Choroid plexus epithelial cell (primary cell): ENCODE results near the gene DMBT1.

Experiments
- DNase-seq: peaks from one replicate; pipeline ENCODE4 v3.0.0-alpha.2; 2010; ENCODE audit warnings: low read depth
- H3K4me3 ChIP-seq: 2 replicates; pipeline ENCODE4 v1.5.1; 2011; ENCODE audit warnings: low read depth, mild to moderate bottlenecking, control low read depth, low read length, moderate library complexity
- TF ChIP-seq, protein P1 (sequence below): conservative IDR thresholded peaks from 2 replicates; pipeline ENCODE4 v1.5.1; 2011; ENCODE audit warnings: low read depth, mild to moderate bottlenecking, control low read depth, inconsistent platforms, low read length, moderate library complexity

The DMBT1 gene

DNA sequence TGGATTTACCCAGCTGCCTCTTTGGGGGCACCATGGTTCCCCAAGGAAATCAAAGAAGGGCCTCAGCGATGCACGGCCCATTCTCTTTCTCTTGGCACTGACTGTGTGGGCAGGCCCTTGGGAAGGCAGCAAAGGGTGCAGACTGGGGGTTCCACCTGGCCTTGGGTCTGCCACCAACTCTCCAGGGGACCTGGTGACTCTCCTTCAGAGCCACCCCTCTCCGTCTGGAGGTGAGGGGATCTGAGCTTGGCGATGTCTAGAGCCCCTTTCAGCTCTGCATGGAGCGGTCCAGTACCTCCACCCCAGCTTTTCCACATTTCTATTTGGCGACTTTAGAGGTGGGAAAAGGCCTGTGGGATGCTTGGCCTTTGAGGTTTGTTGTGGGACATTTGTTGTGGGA lies 70.0 kb downstream of the DMBT1 start:
- H3K4me3 ChIP-seq, result no peak overlapping the region
- no peak for DNase-seq

DNA sequence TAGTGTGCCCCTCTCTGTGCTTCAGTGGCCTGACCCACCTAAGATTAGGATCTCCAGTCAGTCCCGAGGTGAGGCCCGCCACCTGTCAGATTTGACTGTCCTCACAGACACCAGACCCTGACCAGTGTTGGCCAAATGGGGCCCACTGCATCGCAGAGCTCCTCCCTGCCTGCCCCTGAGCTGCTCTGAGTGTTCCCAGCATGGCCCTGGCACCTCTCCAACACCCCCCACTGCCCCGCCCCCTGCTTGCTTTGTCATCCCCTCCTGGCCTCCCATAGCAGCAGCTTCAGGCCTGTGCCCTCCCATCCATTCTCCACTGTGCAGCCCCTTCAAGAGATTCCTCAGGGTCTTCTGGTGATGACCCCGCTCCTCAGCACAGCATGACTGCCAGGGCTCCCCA lies 71.5 kb downstream of the DMBT1 start:
- no peak overlapping the region for H3K4me3 ChIP-seq
- no peak for DNase-seq
- TF ChIP-seq, protein P1, sequence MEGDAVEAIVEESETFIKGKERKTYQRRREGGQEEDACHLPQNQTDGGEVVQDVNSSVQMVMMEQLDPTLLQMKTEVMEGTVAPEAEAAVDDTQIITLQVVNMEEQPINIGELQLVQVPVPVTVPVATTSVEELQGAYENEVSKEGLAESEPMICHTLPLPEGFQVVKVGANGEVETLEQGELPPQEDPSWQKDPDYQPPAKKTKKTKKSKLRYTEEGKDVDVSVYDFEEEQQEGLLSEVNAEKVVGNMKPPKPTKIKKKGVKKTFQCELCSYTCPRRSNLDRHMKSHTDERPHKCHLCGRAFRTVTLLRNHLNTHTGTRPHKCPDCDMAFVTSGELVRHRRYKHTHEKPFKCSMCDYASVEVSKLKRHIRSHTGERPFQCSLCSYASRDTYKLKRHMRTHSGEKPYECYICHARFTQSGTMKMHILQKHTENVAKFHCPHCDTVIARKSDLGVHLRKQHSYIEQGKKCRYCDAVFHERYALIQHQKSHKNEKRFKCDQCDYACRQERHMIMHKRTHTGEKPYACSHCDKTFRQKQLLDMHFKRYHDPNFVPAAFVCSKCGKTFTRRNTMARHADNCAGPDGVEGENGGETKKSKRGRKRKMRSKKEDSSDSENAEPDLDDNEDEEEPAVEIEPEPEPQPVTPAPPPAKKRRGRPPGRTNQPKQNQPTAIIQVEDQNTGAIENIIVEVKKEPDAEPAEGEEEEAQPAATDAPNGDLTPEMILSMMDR, result no peak

More for the DNA sequence above, 70.0 kb downstream of the DMBT1 start:
- TF ChIP-seq, protein P1, result no peak

DNA sequence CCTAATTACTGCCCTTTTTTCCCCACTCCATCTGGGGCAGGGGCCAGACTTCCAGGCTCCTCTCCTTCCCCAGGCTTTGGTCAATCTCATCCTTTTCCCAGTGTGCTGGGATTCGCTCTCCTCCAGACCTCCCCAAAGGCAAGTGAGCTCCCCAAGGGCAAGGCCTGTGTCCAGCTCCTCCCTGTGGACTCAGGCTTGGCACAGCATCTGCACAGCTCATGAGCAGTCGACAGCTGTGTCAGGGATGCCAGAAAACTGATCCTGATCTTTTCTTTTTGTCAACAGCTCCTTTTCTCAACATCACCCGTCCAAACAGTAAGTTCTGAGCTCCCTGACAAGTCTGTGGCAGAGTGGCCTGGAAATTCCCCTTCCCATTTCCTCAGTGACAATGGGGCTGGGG lies 72.0 kb downstream of the DMBT1 start:
- no peak overlapping the region for H3K4me3 ChIP-seq
- TF ChIP-seq, protein P1, result no peak
- no peak for DNase-seq

DNA sequence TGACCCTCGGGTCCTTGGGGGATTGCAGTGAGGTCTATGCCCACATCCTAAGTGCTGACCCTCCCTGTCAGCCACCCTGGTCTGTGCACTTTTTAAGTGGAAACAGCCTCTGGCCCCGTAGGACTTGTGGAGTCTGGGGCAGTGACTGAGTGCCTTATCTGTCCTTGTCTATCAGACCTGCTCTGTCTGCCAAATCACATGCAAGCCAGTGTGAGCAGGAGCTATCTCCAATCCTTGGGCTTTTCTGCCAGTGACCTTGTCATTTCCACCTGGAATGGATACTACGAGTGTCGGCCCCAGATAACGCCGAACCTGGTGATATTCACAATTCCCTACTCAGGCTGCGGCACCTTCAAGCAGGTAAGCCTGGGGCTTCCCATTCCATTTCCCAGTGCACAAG lies 76.4 kb downstream of the DMBT1 start:
- TF ChIP-seq, protein P1, result no peak
- no peak overlapping the region for H3K4me3 ChIP-seq
- no peak for DNase-seq

DNA sequence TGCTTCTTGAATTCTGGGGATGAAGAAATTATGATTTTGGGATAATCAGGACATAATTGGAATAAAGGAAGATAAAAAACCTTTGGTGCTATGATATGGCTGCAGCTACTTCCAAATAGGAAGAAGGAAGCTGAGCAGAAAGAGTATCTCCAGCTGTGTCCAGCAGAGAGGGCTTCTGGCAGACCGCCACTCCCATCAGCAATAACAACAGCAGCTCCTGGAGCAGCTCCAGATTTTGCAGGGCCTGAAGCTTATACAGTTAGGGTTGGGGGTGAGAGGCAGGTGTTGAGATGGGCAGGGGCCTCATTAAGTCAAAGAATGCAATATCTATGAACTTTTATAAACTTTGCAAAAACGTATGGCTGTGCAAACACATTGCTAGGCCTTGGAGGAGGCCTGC lies 76.8 kb downstream of the DMBT1 start:
- peak; percentile 9 for DNase-seq
- TF ChIP-seq, protein P1, result no peak
- H3K4me3 ChIP-seq, result no peak overlapping the region

DNA sequence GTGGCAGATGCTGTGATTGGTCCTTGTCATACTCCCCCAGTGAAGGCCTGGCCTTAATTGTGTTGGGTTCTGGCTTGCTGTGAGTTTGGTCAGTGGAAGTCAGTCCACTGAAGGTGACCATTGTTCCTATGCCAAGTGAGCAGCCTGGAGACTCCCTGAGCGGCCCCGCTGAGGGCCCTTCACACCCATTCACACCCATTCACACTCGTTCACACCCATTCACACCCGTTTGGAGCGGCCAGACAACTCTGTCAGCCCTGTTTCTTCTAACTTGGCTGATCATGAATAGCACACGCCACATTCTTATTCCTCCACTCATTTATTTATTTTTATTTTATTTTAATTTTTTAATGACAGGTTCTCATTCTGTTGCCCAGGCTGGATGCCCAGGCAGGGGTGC lies 77.6 kb downstream of the DMBT1 start:
- TF ChIP-seq, protein P1, result no peak
- no peak for DNase-seq
- no peak overlapping the region for H3K4me3 ChIP-seq

DNA sequence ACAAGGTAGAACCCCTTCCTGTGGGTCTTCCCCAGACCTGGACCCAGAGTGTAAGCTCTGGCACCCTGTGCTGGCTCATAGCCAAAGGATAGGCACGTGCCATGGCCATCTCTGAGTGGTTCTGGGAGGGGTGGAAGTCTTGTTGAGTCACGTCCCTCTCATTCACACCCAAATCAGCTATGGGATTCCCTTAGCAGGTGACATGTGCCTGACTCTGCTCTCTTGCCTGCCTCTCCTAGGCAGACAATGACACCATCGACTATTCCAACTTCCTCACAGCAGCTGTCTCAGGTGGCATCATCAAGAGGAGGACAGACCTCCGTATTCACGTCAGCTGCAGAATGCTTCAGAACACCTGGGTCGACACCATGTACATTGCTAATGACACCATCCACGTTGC lies 79.2 kb downstream of the DMBT1 start:
- TF ChIP-seq, protein P1, result no peak
- DNase-seq, result no peak
- no peak overlapping the region for H3K4me3 ChIP-seq
